GM23338 (cell line): ENCODE data around the gene SYNDIG1. TPM values are rescaled to one million over a fixed set of nuclear protein-coding genes. Genes with fewer than 3 reads are reported as not detected.
"Not testable (repeated sequence)": the region's sequence is repeated elsewhere in the genome, so short reads cannot be mapped to it uniquely, and the experiment has no call there.

Experiments used
- ATAC-seq: fragments of 200-7000 bp; cut with Tn5 transposase; 3 replicates; pipeline ENCODE4 v1.9.1; 2020
- DNase-seq: peaks from one replicate; pipeline ENCODE4 v3.0.0-alpha.2; 2015; ENCODE audit warnings: low spot score
- H2AFZ ChIP-seq: fragments of 200-600 bp; sonication (generic); 2 replicates; pipeline ENCODE4 v1.8.0; 2016; ENCODE audit warnings: antibody characterized with exemption, mild to moderate bottlenecking, moderate library complexity
- H3F3A ChIP-seq: fragments of 200-600 bp; sonication (generic); replicated peaks from 2 replicates; pipeline ENCODE4 v1.8.0; 2017; ENCODE audit warnings: antibody characterized with exemption, mixed run types, low read depth
- H3K27ac ChIP-seq: fragments of 200-600 bp; sonication (generic); 2 replicates; pipeline ENCODE4 v1.6.1; 2016; ENCODE audit warnings: low read depth
- H3K27me3 ChIP-seq: fragments of 200-600 bp; sonication (generic); 2 replicates; pipeline ENCODE4 v1.8.0; 2016; ENCODE audit warnings: mild to moderate bottlenecking, mixed run types, moderate library complexity; ENCODE audit not compliant: insufficient read depth
- H3K36me3 ChIP-seq: fragments of 200-600 bp; sonication (generic); 2 replicates; pipeline ENCODE4 v1.8.0; 2016; ENCODE audit warnings: mild to moderate bottlenecking; ENCODE audit not compliant: insufficient read depth
- H3K4me1 ChIP-seq: fragments of 200-600 bp; sonication (generic); 2 replicates; pipeline ENCODE4 v1.8.0; 2016; ENCODE audit warnings: mild to moderate bottlenecking, moderate library complexity; ENCODE audit not compliant: insufficient read depth
- H3K4me2 ChIP-seq: fragments of 200-600 bp; sonication (generic); 2 replicates; pipeline ENCODE4 v1.7.1; 2017; ENCODE audit warnings: mixed run types
- H3K4me3 ChIP-seq: fragments of 200-600 bp; sonication (generic); 2 replicates; pipeline ENCODE4 v1.6.1; 2016; ENCODE audit warnings: mixed run types
- H3K79me2 ChIP-seq: fragments of 200-600 bp; sonication (generic); replicated peaks from 2 replicates; pipeline ENCODE4 v1.8.0; 2017; ENCODE audit warnings: mild to moderate bottlenecking; ENCODE audit not compliant: insufficient read depth
- H3K9me2 ChIP-seq: fragments of 200-600 bp; sonication (generic); 2 replicates; pipeline ENCODE4 v1.8.0; 2017; ENCODE audit not compliant: insufficient read depth
- H4K20me1 ChIP-seq: fragments of 200-600 bp; sonication (generic); replicated peaks from 2 replicates; pipeline ENCODE4 v1.8.0; 2017; ENCODE audit warnings: mild to moderate bottlenecking; ENCODE audit not compliant: insufficient read depth
- H3K27ac Mint-ChIP-seq: 2 replicates; pipeline ENCODE4 v1.8.0; 2020; ENCODE audit warnings: inconsistent platforms, mild to moderate bottlenecking, moderate library complexity, mixed read lengths
- H3K27me3 Mint-ChIP-seq: 3 replicates; pipeline ENCODE4 v1.8.0; 2022; ENCODE audit warnings: low read depth, mild to moderate bottlenecking, moderate library complexity, mixed read lengths, inconsistent platforms; ENCODE audit not compliant: insufficient read depth, poor library complexity
- H3K36me3 Mint-ChIP-seq: 3 replicates; pipeline ENCODE4 v1.8.0; 2021; ENCODE audit warnings: low read depth, mild to moderate bottlenecking, inconsistent platforms, moderate library complexity, mixed read lengths
- H3K4me1 Mint-ChIP-seq: 3 replicates; pipeline ENCODE4 v1.8.0; 2020; ENCODE audit warnings: mild to moderate bottlenecking, inconsistent platforms, mixed read lengths
- H3K4me3 Mint-ChIP-seq: 3 replicates; pipeline ENCODE4 v1.8.0; 2021; ENCODE audit warnings: moderate library complexity, mild to moderate bottlenecking, inconsistent platforms, mixed read lengths
- H3K9me3 Mint-ChIP-seq: 3 replicates; pipeline ENCODE4 v1.8.0; 2020; ENCODE audit warnings: moderate library complexity, mild to moderate bottlenecking, inconsistent platforms, mixed read lengths
- CREB1 ChIP-seq: fragments of 250-450 bp; sonication (Bioruptor Pico); IDR thresholded peaks from 2 replicates; pipeline ENCODE4 v1.5.0; 2020; ENCODE audit warnings: low read depth, mild to moderate bottlenecking, moderate library complexity
- EZH2phosphoT487 ChIP-seq: fragments of 200-600 bp; sonication (generic); IDR thresholded peaks from one replicate; pipeline ENCODE4 v1.8.1; 2018; ENCODE audit warnings: antibody characterized with exemption; ENCODE audit not compliant: unreplicated experiment
- JUNB ChIP-seq: IDR thresholded peaks from one replicate; pipeline ENCODE4 v1.6.1; 2016; ENCODE audit warnings: antibody characterized with exemption; ENCODE audit not compliant: unreplicated experiment
- POLR2AphosphoS5 ChIP-seq: IDR thresholded peaks from 2 replicates; pipeline ENCODE4 v1.6.1; 2016; ENCODE audit warnings: antibody characterized with exemption, low read depth
- STAT1 ChIP-seq: IDR thresholded peaks from one replicate; pipeline ENCODE4 v1.6.1; 2016; ENCODE audit warnings: antibody characterized with exemption; ENCODE audit not compliant: unreplicated experiment
- ZNF114 ChIP-seq: fragments of 250-450 bp; sonication (Bioruptor Pico); IDR thresholded peaks from 2 replicates; pipeline ENCODE4 v1.5.0; 2020; ENCODE audit warnings: mild to moderate bottlenecking, moderate library complexity
- ZNF331 ChIP-seq: fragments of 250-450 bp; sonication (Bioruptor Pico); IDR thresholded peaks from 2 replicates; pipeline ENCODE4 v1.5.0; 2020; ENCODE audit warnings: low read depth, mild to moderate bottlenecking, moderate library complexity
- ZNF462 ChIP-seq: fragments of 250-450 bp; sonication (Bioruptor Pico); IDR thresholded peaks from 2 replicates; pipeline ENCODE4 v1.5.0; 2020; ENCODE audit warnings: mild to moderate bottlenecking, moderate library complexity
- polyA plus RNA-seq: library from polyadenylated mRNA; unstranded; fragments of >200 nt; fragmentation: Nextera tagmentation; extraction: Ambion mirVana; gene quantifications from 2 replicates; pipeline ENCODE4 v1.2.1, GENCODE V29; 2016
- total RNA-seq: library from RNA; depleted of rRNA; stranded (reverse); fragments of >200 nt; shearing (Covaris generic); gene quantifications from 2 replicates; pipeline ENCODE4 v1.2.3, GENCODE V29; 2014

Gene SYNDIG1
- total and polyA plus RNA-seq, 2 experiments from 2014 or later, result 2.8 to 4.8 TPM

- no peaks in the 10 kb centered on the region for H4K20me1 ChIP-seq
- H3F3A ChIP-seq, result no peaks in the 10 kb centered on the region
- Mint-ChIP-seq H3K9me3 (peaks cover 14% of the 10 kb centered on the region), H3K4me3 (no peak overlapping the region), H3K27ac (no peak overlapping the region), H3K36me3 (peaks cover 7% of the 10 kb centered on the region), H3K27me3 (no peaks in the 10 kb centered on the region), H3K4me1 (peaks cover 7% of the 10 kb centered on the region)
- H3K4me3 ChIP-seq, result no peak overlapping the region
- no peaks in the 10 kb centered on the region for H3K27me3 ChIP-seq
- H3K27ac ChIP-seq, result no peak overlapping the region
- no peak overlapping the region for H2AFZ ChIP-seq
- ATAC-seq (no peak), DNase-seq (no peak)
- no peaks in the 10 kb centered on the region for H3K36me3 ChIP-seq
- no peaks in the 10 kb centered on the region for H3K79me2 ChIP-seq
- no peak overlapping the region for H3K4me2 ChIP-seq
- no peaks in the 10 kb centered on the region for H3K4me1 ChIP-seq
- H3K9me2 ChIP-seq, result no peaks in the 10 kb centered on the region
- TF ChIP-seq POLR2AphosphoS5, result no peak
- no peak for TF ChIP-seq EZH2phosphoT487
- no peak for TF ChIP-seq CREB1 (CRISPR knock-in tag)
- TF ChIP-seq JUNB, result no peak
- TF ChIP-seq ZNF114 (CRISPR knock-in tag), result no peak
- TF ChIP-seq ZNF331, result no peak
Measured at GRCh38 chr20:24620937-24621519, 151.6 kb downstream of the SYNDIG1 start.

GRCh38 chr20:24622856-24623255 lies 153.4 kb downstream of the SYNDIG1 start:
- no peak for ATAC-seq
- peaks cover 20% of the 10 kb centered on the region for H3K9me3 Mint-ChIP-seq
- H3K9me2 ChIP-seq, result no peaks in the 10 kb centered on the region
- no peaks in the 10 kb centered on the region for H3K27me3 ChIP-seq
- TF ChIP-seq CREB1 (CRISPR knock-in tag) (no peak), ZNF462 (CRISPR knock-in tag) (no peak), STAT1 (no peak)
- no peak overlapping the region for H2AFZ ChIP-seq
- H3K4me3 ChIP-seq, result no peak overlapping the region
- peaks cover 1% of the 10 kb centered on the region; the same call in 1 of the 3 replicates for H3K4me1 Mint-ChIP-seq
- H3K36me3 Mint-ChIP-seq, result peaks cover 14% of the 10 kb centered on the region
- H3K4me3 Mint-ChIP-seq, result no peak overlapping the region
- no peaks in the 10 kb centered on the region for H4K20me1 ChIP-seq
- no peak overlapping the region for H3K27ac ChIP-seq
- H3F3A ChIP-seq, result no peaks in the 10 kb centered on the region
- H3K79me2 ChIP-seq, result no peaks in the 10 kb centered on the region
- no peak overlapping the region for H3K27ac Mint-ChIP-seq
- H3K4me1 ChIP-seq, result no peaks in the 10 kb centered on the region
- no peak for DNase-seq
- no peak overlapping the region for H3K4me2 ChIP-seq
- no peaks in the 10 kb centered on the region for H3K36me3 ChIP-seq
- H3K27me3 Mint-ChIP-seq, result no peaks in the 10 kb centered on the region

- not testable (repeated sequence) for DNase-seq, H3K4me1 ChIP-seq, H2AFZ ChIP-seq, H3K9me2 ChIP-seq, H3K27me3 ChIP-seq, H3K4me1 Mint-ChIP-seq, H4K20me1 ChIP-seq, H3K36me3 ChIP-seq, H3K4me2 ChIP-seq, H3F3A ChIP-seq, H3K27ac ChIP-seq, H3K27me3 Mint-ChIP-seq, ATAC-seq, H3K4me3 ChIP-seq, H3K4me3 Mint-ChIP-seq, H3K79me2 ChIP-seq, H3K27ac Mint-ChIP-seq
- Mint-ChIP-seq H3K36me3 (peaks cover 14% of the 10 kb centered on the region), H3K9me3 (peaks cover 20% of the 10 kb centered on the region)
Measured at GRCh38 chr20:24626141-24626540, 156.7 kb downstream of the SYNDIG1 start.
